ENCODE measurements around the gene CCSER1. TPM values are rescaled to one million over a fixed set of nuclear protein-coding genes. Genes with fewer than 3 reads are reported as not detected.
A peak's percentile ranks its signal among the peaks of the same experiment; 100 is the strongest.
"Not testable (repeated sequence)": the region's sequence is repeated elsewhere in the genome, so short reads cannot be mapped to it uniquely, and the experiment has no call there.

The CCSER1 gene
- total RNA-seq, 1 experiment from 2014 or later, result not detected

DNA sequence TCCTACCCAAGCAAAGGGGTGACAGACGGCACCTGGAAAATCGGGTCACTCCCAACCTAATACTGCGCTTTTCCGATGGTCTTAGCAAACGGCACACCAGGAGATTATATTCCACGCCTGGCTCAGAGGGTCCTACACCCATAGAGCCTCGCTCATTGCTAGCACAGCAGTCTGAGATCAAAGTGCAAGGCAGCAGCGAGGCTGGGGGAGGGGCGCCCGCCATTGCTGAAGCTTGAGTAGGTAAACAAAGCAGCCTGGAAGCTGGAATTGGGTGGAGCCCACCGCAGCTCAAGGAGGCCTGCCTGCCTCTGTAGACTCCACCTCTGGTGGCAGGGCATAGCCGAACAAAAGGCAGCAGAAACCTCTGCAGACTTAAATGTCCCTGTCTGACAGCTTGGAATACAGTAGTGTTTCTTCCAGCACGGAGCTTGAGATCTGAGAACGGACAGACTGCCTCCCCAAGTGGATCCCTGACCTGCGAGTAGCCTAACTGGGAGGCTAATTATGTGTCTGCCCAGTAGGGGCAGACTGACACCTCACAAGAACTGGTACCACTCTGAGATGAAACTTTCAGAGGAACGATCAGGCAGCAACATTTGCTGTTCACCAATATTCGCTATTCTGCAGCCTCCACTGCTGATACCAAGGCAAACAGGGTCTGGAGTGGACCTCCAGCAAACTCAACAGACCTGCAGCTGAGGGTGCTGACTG is 784.7 kb downstream of the CCSER1 start:
- not testable (repeated sequence) for DNase-seq (ENCODE audit: low read depth)

DNA sequence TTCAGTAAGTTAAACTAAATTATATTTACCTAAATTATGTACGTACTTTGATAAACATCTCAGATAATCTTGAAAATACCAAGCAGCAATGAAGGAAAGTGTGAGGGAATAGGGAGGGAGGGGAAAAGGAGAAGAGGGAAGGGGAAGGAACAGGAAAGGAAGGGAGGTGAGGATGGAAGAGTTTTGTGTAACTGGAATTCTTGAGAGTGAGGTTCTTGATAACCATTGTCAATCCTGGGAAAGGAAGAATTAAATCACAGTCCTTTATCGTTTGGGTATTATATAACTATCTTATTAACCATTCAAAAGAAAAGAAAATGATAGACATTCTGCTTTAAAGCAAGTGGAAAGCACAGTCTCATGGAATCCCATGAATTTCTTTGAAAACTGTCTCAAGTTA is 795.0 kb downstream of the CCSER1 start:
- DNase-seq (ENCODE audit: low read depth), result no peak

DNA sequence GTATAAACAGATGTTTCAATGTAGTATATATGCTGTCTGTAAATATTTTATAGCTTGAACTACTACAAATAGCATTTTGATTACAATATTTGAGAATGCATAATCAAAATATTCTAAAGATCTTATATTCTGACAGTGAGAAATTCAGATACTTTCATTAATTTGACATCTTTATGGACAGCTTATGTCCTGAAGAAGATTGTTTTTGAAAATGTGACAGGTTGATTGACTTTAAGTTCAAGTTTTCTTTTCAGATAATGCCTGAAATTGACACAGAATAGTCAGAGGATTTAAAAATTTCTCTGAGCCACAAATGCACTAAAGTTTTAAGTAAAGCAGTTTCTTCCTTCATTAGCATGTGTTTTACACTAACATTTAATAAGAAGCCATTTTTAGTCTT is 799.8 kb downstream of the CCSER1 start:
- DNase-seq (ENCODE audit: low read depth), result no peak

DNA sequence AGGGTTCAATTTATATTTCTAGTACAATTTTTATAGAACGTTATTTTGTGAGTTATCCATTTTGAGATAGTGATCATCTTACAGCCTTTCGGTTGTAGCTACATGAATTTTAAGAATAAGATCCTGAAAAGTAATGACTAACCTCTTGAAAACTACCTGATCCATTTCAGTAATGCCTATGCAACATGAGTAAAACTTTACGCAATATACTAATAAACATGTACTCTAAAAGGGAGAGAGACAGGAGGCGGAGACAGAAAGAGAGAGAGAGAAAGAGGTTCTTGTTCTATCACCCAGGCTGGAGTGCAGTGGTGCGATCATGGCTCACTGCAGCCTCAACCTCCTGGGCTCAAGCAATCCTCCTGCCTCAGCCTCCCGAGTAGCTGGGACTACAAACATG is 816.1 kb downstream of the CCSER1 start:
- no peak for DNase-seq (ENCODE audit: low read depth)

DNA sequence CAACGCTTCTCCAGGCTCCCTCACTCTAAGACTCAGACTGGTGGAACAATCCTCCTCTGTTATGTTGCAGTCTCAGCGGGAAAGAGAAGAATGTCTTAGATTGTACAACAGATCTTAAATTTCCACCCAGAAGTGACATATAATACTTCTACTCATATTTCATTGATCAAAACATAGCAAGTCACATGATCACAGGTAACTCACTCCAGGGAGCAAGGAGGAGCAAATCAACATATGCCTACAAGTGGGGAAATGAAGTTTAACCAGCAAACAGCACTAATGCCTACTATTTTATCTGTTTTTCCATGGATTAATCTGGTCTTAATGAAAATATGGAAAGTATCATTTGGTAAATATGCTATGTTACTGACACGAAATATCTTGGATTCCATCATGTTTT is 819.8 kb downstream of the CCSER1 start:
- no peak for DNase-seq (ENCODE audit: low read depth)

DNA sequence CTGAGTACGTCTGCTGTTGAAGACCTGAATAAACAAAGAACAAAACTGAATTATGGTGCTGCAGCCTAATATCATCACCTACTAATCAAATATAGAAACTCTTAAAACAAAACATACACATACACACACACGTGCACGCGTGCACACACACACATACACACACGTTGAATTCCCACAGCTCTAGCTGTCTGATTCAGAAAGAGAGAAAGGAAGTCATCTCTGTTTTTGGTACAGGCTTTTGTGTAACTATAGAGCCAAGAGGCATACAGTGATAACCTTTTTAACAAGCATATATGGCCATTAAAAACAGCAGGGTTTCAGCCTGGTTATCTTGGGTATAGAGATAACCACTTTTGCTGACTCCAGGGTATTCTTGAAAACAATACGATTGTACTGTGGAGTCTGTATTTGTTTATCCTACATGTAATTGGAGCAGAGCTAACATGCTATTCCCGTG is 823.2 kb downstream of the CCSER1 start:
- DNase-seq (ENCODE audit: low read depth), result no peak

DNA sequence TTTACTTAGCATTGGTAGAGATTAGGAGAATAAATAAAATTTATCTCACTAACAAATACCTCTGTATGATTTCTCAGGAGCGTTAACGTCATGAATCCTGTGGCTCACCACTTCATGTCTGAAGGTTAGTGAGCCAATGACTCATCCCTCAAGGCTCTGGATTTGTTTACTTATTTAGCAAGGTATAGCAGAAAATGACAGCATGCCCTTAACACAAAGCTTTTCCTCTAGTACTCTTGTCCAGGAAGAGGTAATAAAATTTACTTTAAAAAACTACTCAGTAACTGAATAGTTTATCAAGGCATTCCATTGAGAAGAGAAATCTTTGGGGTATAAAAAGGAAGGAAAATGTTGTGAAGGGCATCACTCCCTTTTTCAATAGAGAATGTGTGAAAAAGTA is 823.8 kb downstream of the CCSER1 start:
- peak; percentile 9 for DNase-seq (ENCODE audit: low read depth)

DNA sequence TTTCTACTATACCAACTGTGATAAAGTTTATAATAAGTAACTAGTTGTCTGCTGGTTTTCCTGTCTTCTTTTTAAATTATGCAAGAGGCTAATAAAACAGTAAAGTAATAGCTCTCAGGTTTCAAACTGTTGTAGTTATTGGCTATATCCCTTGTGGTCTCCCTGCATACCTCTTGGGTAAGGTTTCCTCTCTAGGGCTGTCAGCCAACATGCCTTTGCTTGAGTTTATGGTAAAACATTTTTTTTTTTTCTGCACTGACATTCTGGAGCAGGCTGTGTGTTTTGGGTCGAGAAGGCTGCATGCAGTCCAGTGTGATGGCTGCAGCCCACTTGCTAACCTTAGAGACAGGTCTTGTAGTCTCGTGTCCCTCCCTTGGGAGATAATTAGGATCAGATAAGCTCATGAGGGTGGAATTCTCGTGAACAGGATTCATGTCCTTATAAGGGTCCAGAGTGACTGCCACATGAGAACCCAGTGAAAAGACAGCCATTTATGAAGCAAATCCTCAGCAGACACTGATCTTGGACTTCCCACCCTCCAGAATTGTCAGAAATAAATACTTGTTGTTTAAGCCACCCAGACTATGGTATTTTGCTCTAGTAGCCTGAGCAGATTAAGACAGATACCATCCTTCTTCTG is 831.2 kb downstream of the CCSER1 start:
- DNase-seq (ENCODE audit: low read depth), result peak; percentile 55

DNA sequence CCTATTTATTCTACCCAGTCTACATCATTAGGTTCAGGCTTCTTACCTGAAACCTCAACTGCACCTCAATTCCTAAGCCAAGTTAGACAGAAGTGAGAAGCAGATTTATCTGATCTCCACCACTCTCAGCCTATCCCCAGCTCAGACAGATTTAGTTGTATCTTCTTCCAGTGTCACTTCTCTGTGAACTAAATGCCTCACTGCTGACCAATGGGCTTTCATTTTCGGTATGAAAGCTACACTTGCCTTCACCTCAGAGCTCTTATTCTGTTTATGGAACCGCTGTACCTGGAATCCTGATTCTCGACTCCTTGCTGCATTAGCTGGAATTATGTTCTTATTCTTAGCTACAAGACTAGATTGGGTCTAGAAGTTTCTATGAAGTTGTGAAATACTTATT is 833.2 kb downstream of the CCSER1 start:
- DNase-seq (ENCODE audit: low read depth), result no peak

DNA sequence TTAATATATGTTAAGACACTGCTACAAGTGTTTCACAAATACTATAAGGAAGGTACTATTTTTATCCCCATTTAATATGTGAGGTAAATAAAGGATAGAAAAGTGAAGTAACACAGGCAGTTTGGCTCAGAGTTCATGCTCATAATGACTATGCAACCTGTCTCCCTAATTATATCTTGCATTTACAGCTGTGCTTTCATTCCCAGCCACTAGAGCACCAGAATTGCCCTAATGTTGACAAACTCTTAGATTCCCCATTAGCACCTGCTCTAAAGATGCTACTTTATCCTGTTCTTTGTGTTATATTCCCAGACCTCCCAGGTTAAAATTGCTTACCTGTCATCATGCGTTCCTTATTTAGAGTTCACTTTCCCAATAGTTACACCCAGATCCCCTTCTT is 833.6 kb downstream of the CCSER1 start:
- DNase-seq (ENCODE audit: low read depth), result no peak

DNA sequence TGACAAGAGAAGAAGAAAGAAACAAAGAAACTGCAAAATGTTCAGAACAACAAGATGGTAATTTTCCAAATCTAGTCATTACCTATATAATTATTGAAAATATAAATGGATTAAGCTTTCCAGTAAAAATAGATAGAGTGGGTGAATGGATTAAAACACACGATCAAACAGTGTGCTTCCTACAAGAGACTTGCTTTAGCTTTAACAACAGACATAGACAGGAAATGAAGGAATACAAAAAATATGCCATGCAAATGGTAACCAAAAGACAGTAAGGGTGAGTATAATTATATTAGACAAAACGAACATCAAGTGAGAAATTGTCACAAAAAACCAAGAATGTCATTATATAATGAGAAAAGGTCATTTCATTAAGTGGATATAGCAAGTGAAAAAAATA is 842.8 kb downstream of the CCSER1 start:
- no peak for DNase-seq (ENCODE audit: low read depth)

DNA sequence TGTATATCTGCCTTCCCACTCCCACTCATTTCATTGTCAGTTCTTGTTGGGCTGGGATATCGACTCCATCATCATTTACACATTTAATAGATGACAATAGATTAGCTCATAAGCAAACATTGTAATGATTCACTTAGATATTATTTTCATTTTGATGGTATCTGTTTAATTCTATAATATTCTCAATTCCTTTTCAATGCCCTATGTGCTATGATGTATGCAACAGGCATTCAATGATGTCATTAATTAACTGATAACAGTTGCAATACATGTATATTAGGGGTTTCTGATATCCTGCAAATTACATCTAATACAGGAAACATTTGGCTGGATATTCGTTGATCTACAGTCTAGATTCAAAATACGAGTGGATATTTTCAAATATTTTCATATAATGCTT is 850.5 kb downstream of the CCSER1 start:
- no peak for DNase-seq (ENCODE audit: low read depth)

DNA sequence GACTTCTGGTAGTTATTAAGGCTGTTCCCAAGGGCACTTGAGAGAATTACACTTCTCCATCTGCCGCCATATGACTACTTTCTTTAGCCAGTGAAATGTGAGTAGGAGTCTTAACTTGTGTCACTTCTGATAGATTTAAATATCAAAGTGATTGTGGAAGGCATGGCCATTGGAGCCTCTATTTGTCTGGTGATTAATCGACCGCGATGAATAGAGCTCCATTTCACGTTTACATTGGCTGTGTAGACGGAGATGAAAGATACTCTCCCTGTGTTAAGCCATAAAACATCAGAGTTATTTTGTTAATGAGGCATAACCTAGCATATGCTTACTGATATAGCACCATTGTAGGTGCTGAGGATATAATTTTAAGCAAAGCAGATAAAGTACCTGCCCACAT is 852.4 kb downstream of the CCSER1 start:
- DNase-seq (ENCODE audit: low read depth), result no peak

DNA sequence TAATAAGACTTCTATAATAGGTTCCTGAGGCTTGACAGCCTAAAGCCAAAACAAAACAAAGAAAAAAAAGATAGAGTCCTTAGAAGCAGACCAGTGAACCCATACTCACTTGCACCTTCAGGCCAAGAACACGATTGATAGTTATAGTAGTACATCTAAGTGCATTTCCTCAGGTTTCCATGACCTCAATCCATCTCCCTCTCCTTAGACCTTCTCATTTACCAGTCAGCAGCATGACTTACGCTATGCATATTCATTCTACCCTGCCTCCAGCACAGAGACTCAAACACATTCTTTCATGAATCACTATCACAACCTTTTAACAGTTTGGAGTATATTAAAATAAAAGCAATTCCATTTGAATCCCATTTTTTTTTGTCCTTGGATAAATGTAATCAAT is 855.6 kb downstream of the CCSER1 start:
- no peak for DNase-seq (ENCODE audit: low read depth)

DNA sequence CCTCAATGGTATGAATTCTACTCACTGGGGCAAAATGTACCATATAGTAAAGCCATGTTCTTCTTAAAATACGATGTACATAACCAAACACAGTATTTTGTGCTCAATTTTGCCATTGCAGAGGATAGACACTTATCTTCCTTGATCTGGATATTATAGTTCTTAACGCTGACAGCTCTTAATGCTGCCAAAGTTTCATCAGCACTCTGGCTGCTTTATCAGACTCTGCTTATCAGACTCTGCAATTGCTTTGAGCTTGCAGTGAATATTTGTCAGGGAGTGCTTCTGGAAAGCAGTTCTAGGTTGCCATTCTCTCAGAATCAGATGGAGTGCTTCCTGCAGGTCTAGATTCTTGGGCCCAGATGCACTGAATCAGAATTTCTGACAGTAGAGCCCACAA is 863.1 kb downstream of the CCSER1 start:
- no peak for DNase-seq (ENCODE audit: low read depth)

DNA sequence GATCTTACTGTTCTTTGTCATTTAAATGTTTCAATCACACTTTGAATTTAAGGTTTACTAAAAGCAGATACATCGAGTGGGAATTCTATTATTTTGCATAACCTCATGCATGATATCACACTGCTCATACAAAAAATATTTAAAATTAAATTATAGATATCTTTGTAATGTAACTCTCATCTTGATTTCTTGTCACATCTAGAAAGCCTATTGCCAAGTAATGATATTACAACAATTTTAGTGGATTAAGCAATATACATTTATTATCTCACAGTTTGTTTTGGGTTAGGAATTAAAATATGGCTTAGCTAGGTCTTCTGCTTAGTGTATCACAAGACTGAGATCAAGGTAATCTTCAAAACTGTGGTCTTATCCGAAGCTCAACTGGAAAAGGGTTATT is 865.0 kb downstream of the CCSER1 start:
- no peak for DNase-seq (ENCODE audit: low read depth)

DNA sequence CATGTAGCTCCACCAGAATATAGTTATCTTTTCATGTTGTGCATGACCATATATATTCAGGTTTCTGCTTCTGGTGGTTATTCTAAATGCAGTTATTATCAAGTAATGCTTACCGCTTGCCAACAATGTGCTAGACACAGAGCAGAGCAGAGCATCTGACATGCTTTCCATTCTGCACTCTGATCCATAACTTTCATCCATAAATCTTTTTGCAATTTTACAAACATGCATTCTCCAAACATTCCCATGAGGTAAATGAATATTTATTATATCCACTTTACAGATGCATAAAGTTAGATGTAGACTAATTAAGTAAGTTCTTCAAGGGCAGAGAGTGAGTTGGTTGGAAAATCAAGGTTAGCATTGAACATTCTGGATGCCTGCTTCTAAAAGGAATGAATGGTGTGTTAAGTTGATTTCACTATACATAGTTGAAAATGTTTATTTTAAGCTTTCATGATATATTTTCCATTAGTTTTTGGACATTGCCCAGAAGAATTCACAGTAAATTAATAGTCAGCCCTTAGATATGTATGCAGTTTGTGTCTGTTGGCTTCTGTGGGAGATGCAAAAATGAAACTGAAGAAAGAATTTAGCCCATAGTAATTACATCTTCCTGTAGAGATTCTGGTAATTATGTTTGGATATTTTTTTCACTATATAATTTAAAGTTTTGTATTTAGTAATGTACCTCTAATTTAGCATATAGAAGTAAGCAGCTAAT is 867.8 kb downstream of the CCSER1 start:
- no peak for DNase-seq (ENCODE audit: low read depth)

DNA sequence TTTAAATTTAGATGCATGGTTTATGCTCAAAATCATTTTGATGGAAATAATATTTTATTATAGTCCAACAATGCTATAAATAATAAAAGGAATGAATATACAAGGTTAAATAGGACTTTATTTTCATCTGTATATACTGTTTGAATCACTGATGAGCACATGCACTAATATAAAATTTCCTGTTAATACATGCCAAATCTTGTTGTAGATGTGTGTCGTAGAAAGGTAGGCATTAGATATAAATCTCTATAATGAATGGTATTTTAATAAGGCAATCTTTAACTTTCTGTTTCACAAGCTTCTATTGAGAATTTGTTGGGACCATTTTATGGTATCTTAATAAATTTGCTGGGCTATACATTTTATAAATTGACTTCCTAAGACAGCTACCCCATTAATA is 868.8 kb downstream of the CCSER1 start:
- DNase-seq (ENCODE audit: low read depth), result no peak

DNA sequence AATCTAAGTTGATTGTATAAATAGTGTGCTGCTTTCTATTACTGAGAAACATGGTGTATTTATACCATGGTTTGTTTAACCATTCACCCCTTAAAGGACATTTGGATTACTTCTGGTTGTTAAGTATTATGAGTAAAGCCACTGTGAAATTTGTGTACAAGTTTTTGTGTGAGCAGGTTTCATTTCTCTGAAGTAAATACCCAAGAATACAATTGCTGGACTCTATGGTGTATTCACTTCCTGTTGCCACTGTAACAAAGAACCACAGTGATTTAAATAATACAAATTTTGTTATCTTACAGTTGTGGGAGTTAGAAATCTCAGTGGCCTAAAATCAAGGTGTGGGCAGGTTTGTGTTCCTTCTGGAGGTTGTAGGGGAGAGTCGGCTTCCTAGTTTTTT is 869.6 kb downstream of the CCSER1 start:
- DNase-seq (ENCODE audit: low read depth), result no peak

DNA sequence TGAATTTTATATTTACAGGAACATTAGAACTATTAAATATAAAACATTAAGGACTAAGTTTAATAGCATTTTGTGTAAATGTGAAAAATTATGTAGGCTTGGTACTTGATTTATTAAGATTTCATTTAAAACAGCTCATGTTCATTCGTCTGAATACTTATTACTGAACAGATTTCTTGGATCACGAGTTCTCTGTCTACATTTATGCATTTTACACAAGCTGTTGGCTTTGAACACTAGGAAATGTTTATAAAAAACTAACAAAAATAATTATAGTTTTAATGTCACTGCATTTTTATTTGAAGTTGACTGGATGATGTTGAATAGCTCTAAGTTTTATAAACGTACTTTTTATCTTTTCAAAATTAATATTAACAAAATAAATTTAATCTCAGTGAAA is 888.7 kb downstream of the CCSER1 start:
- no peak for DNase-seq (ENCODE audit: low read depth)

DNA sequence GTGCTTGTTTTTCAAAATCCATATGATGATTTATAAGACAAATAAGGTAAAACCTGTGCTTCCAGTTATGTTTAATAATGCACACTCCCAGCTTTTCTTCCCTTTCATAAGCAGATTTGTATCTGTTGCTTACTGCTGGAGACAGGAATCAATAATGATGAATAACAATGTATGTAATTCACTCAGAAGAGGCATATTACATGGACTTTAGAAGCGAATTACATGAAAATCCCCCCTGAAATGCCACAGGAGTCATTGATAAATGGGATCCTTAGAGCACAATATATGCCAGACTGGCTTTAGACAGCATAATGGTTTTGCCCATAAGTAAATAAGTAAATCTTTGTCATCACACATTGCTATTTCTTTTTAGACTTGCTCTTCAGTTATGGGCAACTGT is 892.3 kb downstream of the CCSER1 start:
- no peak for DNase-seq (ENCODE audit: low read depth)

DNA sequence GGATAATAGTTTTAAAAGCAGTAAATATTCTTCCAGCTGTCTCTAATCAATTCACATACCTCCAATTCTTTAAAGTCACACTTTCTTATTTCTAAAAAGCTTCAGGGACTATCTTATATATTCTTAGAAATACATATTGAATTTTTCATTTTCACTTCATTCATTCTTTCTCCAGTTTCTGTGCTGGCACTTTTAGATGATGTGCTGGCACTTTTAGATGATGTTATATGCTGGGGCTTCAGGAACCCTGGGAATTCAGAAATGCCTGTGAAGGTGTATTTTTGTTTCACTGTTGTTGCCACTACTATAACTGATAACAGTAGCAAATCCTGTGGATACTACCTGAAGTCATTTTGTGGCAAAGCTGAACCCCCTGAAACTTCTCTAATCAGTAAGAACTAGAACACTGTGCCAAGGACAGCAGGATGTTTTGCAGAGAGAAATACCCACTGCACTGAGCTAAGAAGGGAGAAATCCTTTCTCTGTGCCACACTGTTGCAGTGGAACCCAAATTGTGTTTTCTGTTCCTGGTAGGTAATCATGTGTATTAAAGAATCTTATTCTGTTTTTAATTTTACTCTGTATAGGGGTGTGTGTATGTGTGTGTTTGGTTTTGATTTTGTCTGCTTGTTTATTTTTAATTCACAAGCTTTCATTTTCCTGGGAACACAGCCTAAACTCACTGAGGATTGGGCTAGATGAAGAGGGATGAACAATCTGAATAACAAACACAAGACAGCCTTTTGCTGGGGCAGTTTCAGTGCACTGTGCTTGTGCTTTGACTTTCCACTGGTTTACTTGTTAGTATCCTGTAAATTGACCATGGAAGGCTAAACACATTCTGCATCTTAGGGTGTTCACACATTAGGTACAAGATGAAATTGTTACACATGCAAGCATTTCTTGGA is 898.3 kb downstream of the CCSER1 start:
- DNase-seq (ENCODE audit: low read depth), result no peak

Measured in LHCN-M2 (cell line).